HG02970 (cell line): ENCODE results near the gene KAZN.

Experiments
- ATAC-seq: cut with Tn5 transposase; IDR thresholded peaks from one replicate; pipeline ENCODE4 v1.9.1; 2021; ENCODE audit warnings: mild to moderate bottlenecking, moderate library complexity, moderate number of reproducible peaks; ENCODE audit not compliant: unreplicated experiment, low FRiP score

KAZN gene

GRCh38 chr1:14782741-14783591 lies 184.5 kb downstream of the KAZN start:
- no peak for ATAC-seq

- no peak for ATAC-seq
Measured at GRCh38 chr1:14783592-14783886, 185.1 kb downstream of the KAZN start.

- ATAC-seq, result no peak
Measured at GRCh38 chr1:14784790-14785773, 186.6 kb downstream of the KAZN start.

GRCh38 chr1:14786109-14786675 lies 187.7 kb downstream of the KAZN start:
- ATAC-seq, result no peak

GRCh38 chr1:14786681-14787080 lies 188.2 kb downstream of the KAZN start:
- ATAC-seq, result no peak

- ATAC-seq, result no peak
Measured at GRCh38 chr1:14787604-14788003, 189.1 kb downstream of the KAZN start.

- no peak for ATAC-seq
Measured at GRCh38 chr1:14788080-14788479, 189.6 kb downstream of the KAZN start.

- no peak for ATAC-seq
Measured at GRCh38 chr1:14790982-14791381, 192.5 kb downstream of the KAZN start.

GRCh38 chr1:14791654-14792053 lies 193.2 kb downstream of the KAZN start:
- no peak for ATAC-seq

GRCh38 chr1:14794136-14794768 lies 195.8 kb downstream of the KAZN start:
- ATAC-seq, result no peak

- ATAC-seq, result no peak
Measured at GRCh38 chr1:14794906-14795305, 196.4 kb downstream of the KAZN start.

- ATAC-seq, result no peak
Measured at GRCh38 chr1:14795589-14795988, 197.1 kb downstream of the KAZN start.

GRCh38 chr1:14800014-14800413 lies 201.5 kb downstream of the KAZN start:
- ATAC-seq, result no peak

- ATAC-seq, result no peak
Measured at GRCh38 chr1:14800500-14801076, 202.1 kb downstream of the KAZN start.

- no peak for ATAC-seq
Measured at GRCh38 chr1:14803002-14803789, 204.7 kb downstream of the KAZN start.

- no peak for ATAC-seq
Measured at GRCh38 chr1:14804626-14805025, 206.1 kb downstream of the KAZN start.

- ATAC-seq, result no peak
Measured at GRCh38 chr1:14806772-14807171, 208.3 kb downstream of the KAZN start.

- ATAC-seq, result no peak
Measured at GRCh38 chr1:14808768-14809167, 210.3 kb downstream of the KAZN start.

- ATAC-seq, result no peak
Measured at GRCh38 chr1:14809191-14809981, 210.9 kb downstream of the KAZN start.
